K562 (cell line): Measurements from ENCODE around the gene DDC. TPM values are rescaled to one million over a fixed set of nuclear protein-coding genes. Genes with fewer than 3 reads are reported as not detected.
A peak's percentile ranks its signal among the peaks of the same experiment; 100 is the strongest.

Experiments
- ATAC-seq: fragments of 200-7000 bp; cut with Tn5 transposase; 3 replicates; pipeline ENCODE4 v1.9.1; 2020; ENCODE audit warnings: moderate library complexity
- BruUV-seq: library from RNA; stranded (reverse); fragments of 400-500 nt; replicated peaks from 2 replicates; lab custom pipeline; 2021; lab: Mats Ljungman, UMichigan
- CTCF ChIA-PET: fragments of 300-600 bp; formaldehyde crosslinking; extraction: SDS; loops from one replicate; lab custom pipeline; 2021; ENCODE audit warnings: low intra/inter-chr PET ratio; lab: Yijun Ruan, JAX
- POLR2A ChIA-PET: fragments of 300-600, 350-650 bp; sonication (Branson Sonifier 250); formaldehyde crosslinking; extraction: SDS; loops from one replicate; lab custom pipeline; 2021; ENCODE audit warnings: antibody characterized with exemption, inconsistent platforms; lab: Yijun Ruan, JAX
- DNase-seq, 4 experiments: peaks; one replicate each; pipeline versions ENCODE4 v3.0.0 to v3.0.0-alpha.2; 2011 to 2018; ENCODE audit warnings: low spot score in 3 of 4, mixed read lengths in 3 of 4; ENCODE audit errors: extremely low read depth in 1 of 4
- FAIRE-seq: peaks from 2 replicates; lab custom pipeline; 2011; peaks lifted over from hg19 to GRCh38; lab: Jason Lieb, UNC
- H2AFZ ChIP-seq: 2 replicates; pipeline ENCODE4 v1.6.0; 2011; ENCODE audit warnings: low read depth, low read length, control low read depth, inconsistent platforms
- H3K27ac ChIP-seq: fragments of 200-600 bp; 3 replicates; pipeline ENCODE4 v1.8.0; 2011; ENCODE audit warnings: low read depth, mild to moderate bottlenecking, control low read depth, inconsistent platforms, low read length, moderate library complexity, mixed read lengths; ENCODE audit errors: extremely low read depth
- H3K27me3 ChIP-seq, 2 experiments: fragments of 300-600 bp in 1 of 2; 2 replicates in 1 of 2; 3 replicates in 1 of 2; pipeline versions ENCODE4 v1.6.0 to v1.8.0; 2011; ENCODE audit warnings: inconsistent platforms in 2 of 2, low read length in 2 of 2, mild to moderate bottlenecking in 1 of 2, mixed read lengths in 1 of 2, moderate library complexity in 1 of 2; ENCODE audit not compliant: control insufficient read depth in 2 of 2, insufficient read depth in 2 of 2
- H3K36me3 ChIP-seq: fragments of 300-600 bp; 3 replicates; pipeline ENCODE4 v1.8.0; 2011; ENCODE audit warnings: mild to moderate bottlenecking, low read length, inconsistent platforms; ENCODE audit not compliant: control insufficient read depth, insufficient read depth
- H3K4me1 ChIP-seq, 2 experiments: fragments of 200-600 bp in 1 of 2; replicated peaks in 1 of 2; 2 replicates in 1 of 2; 3 replicates in 1 of 2; pipeline versions ENCODE4 v1.5.1 to v1.8.0; 2011; ENCODE audit warnings: inconsistent platforms in 2 of 2, low read length in 2 of 2, mild to moderate bottlenecking in 1 of 2, mixed read lengths in 1 of 2, moderate library complexity in 1 of 2; ENCODE audit not compliant: control insufficient read depth in 2 of 2, insufficient read depth in 2 of 2
- H3K4me2 ChIP-seq: 2 replicates; pipeline ENCODE4 v1.6.1; 2011; ENCODE audit warnings: low read length, control low read depth, inconsistent platforms, mixed read lengths; ENCODE audit not compliant: insufficient read depth
- H3K4me3 ChIP-seq: fragments of 200-600 bp; sonication (generic), shearing (Covaris generic); 2 replicates; pipeline ENCODE4 v1.5.1; 2016; ENCODE audit warnings: control low read depth, inconsistent platforms
- H3K79me2 ChIP-seq: fragments of 200-600 bp; 3 replicates; pipeline ENCODE4 v1.8.0; 2011; ENCODE audit warnings: low read length, inconsistent platforms; ENCODE audit not compliant: control insufficient read depth, insufficient read depth
- H3K9ac ChIP-seq, 2 experiments: 2 replicates each; pipeline versions ENCODE4 v1.6.0 to v1.6.1; 2011; ENCODE audit warnings: low read depth in 2 of 2, low read length in 2 of 2, control low read depth in 1 of 2, inconsistent platforms in 1 of 2, mild to moderate bottlenecking in 1 of 2, mixed read lengths in 1 of 2; ENCODE audit not compliant: insufficient read depth in 1 of 2
- H3K9me1 ChIP-seq: one replicate; pipeline ENCODE4 v1.6.0; 2011; ENCODE audit warnings: inconsistent platforms, mild to moderate bottlenecking, low read length, moderate library complexity; ENCODE audit not compliant: control insufficient read depth, insufficient read depth
- H3K9me3 ChIP-seq: replicated peaks from 2 replicates; pipeline ENCODE4 v1.5.1; 2011; ENCODE audit warnings: low read depth, low read length, inconsistent platforms; ENCODE audit not compliant: control insufficient read depth, insufficient read depth
- H4K20me1 ChIP-seq: replicated peaks from 2 replicates; pipeline ENCODE4 v1.6.1; 2011; ENCODE audit warnings: low read length, inconsistent platforms, mixed read lengths; ENCODE audit not compliant: control insufficient read depth, insufficient read depth
- REST ChIP-seq, 2 experiments: fragments of 450-650 bp; formaldehyde crosslinking in 1 of 2; IDR thresholded peaks; 2 replicates each; pipeline versions ENCODE4 v1.4.0 to v1.6.1; 2014 to 2020; ENCODE audit warnings: mild to moderate bottlenecking in 2 of 2, borderline replicate concordance in 1 of 2, low read depth in 1 of 2
- ZBTB2 ChIP-seq: fragments of 450-650 bp; IDR thresholded peaks from 2 replicates; pipeline ENCODE4 v1.6.1; 2016; ENCODE audit warnings: antibody characterized with exemption
- WGBS: fragments of 100-300 bp; shearing (Covaris generic); methylation state at CpG from one replicate; pipeline ENCODE4 v1.1.6; 2016; ENCODE audit warnings: low coverage, mixed read lengths; ENCODE audit not compliant: insufficient coverage; ENCODE audit errors: missing lambda C conversion rate; 5-methylcytosine and 5-hydroxymethylcytosine counted together
- in situ Hi-C: fragments of 300-500 bp; cut with MboI; formaldehyde crosslinking; loops from 4 replicates; pipeline ENCODE4 v1.15.0; 2018; ENCODE audit warnings: inconsistent platforms, mixed read lengths
- intact Hi-C: fragments of 100-400 bp; cut with micrococcal nuclease; formaldehyde crosslinking; loops from 2 replicates; pipeline ENCODE4 v1.14.2; 2022
- polyA plus RNA-seq, 8 experiments: library from polyadenylated mRNA; depleted of rRNA in 4 of 8; stranded (reverse) in 5 of 8; unstranded in 3 of 8; fragments of >200 nt; fragmentation: Nextera tagmentation in 2 of 8; fragmentation: Illumina TruSeq in 1 of 8; extraction: Ambion mirVana in 2 of 8; extraction: Trizol in 1 of 8; gene quantifications; 2 replicates each; pipeline versions ENCODE4 v1.2.1 to v1.2.3, GENCODE V29; 2011 to 2014; ENCODE audit warnings: inconsistent platforms in 1 of 8, missing spikeins in 1 of 8
- total RNA-seq, 7 experiments: library from RNA; depleted of rRNA in 6 of 7; stranded (reverse); fragments of >200 nt in 6 of 7; fragmentation: Illumina TruSeq in 2 of 7; extraction: Trizol in 2 of 7; gene quantifications; 2 replicates each; pipeline versions ENCODE4 v1.2.1 to v1.2.3, GENCODE V29; 2011 to 2021; ENCODE audit warnings: low replicate concordance in 1 of 7
- TF ChIP-seq, protein P1 (sequence below): fragments of 450-650 bp; IDR thresholded peaks from 2 replicates; pipeline ENCODE4 v1.6.1; 2018; ENCODE audit not compliant: partially characterized antibody

Gene DDC
- total and polyA plus RNA-seq, 9 of the 15 experiments (the other 6 are each of a cell fraction or from before 2014, with no cell fraction given): not detected

DNA sequence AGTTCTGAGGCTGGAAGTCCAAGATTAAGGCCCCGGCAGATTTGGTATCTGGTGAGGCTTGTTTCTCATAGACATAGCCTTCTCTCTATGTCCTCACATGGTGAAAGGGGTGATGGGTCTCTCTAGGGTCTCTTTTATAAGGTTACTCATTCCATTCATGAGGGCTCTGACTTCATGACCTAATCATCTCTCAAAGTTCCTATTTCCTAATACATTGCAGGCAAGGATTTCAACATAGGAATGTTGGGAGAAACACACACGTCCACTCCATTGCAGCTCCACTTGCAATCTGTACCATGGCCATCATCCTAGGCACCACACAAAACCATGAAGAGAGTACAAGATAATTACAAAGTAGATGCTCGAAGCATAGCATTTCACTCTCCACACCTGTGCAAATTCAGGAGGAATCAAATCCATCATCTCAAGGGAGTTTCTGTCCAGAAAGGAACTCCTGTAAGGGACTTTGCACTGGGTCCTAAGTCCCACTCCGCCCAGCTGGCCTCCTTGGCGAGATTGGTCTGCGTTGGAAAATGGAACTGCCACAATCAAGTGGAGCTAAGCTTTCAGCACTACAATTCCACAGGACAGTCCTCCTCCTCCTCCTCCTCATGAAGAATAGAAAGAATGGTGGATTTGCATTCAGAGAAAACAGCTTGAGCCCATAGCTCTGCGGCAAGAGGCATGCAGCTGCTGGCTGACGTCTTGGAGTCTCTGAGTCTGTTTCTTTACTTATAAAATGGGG, 8.8 kb downstream of the DDC start:
- no peak for ATAC-seq
- Histone ChIP-seq H3K36me3 (no peaks in the 10 kb centered on the region), H4K20me1 (peaks cover 16% of the 10 kb centered on the region), H3K4me1 (peaks cover 7 to 10% of the 10 kb centered on the region in 2 experiments; a peak in 4 of 5 replicates), H3K9ac (no peak overlapping the region), H3K79me2 (no peaks in the 10 kb centered on the region), H3K9me3 (no peaks in the 10 kb centered on the region), H3K27me3 (peaks cover 28 to 59% of the 10 kb centered on the region in 2 experiments), H2AFZ (no peak overlapping the region), H3K4me2 (no peak overlapping the region), H3K9me1 (no peaks in the 10 kb centered on the region), H3K27ac (no peak overlapping the region), H3K4me3 (no peak overlapping the region)
- DNase-seq: no peak
- intact Hi-C loops (no loop called here), in situ Hi-C loops (loop anchor here (5.0 kb wide), 1 partner anchor 89 kb away; no protein-coding TSS in a partner anchor)
- ChIA-PET CTCF (no interaction called here), POLR2A (interaction anchor here (0.5 to 1.5 kb wide), 6 partner anchors 9 to 602 kb away, joined by 3 read pairs; no protein-coding TSS in a partner anchor)
- BruUV-seq: no TSS peak
- no peak for FAIRE-seq
- TF ChIP-seq, protein P1, sequence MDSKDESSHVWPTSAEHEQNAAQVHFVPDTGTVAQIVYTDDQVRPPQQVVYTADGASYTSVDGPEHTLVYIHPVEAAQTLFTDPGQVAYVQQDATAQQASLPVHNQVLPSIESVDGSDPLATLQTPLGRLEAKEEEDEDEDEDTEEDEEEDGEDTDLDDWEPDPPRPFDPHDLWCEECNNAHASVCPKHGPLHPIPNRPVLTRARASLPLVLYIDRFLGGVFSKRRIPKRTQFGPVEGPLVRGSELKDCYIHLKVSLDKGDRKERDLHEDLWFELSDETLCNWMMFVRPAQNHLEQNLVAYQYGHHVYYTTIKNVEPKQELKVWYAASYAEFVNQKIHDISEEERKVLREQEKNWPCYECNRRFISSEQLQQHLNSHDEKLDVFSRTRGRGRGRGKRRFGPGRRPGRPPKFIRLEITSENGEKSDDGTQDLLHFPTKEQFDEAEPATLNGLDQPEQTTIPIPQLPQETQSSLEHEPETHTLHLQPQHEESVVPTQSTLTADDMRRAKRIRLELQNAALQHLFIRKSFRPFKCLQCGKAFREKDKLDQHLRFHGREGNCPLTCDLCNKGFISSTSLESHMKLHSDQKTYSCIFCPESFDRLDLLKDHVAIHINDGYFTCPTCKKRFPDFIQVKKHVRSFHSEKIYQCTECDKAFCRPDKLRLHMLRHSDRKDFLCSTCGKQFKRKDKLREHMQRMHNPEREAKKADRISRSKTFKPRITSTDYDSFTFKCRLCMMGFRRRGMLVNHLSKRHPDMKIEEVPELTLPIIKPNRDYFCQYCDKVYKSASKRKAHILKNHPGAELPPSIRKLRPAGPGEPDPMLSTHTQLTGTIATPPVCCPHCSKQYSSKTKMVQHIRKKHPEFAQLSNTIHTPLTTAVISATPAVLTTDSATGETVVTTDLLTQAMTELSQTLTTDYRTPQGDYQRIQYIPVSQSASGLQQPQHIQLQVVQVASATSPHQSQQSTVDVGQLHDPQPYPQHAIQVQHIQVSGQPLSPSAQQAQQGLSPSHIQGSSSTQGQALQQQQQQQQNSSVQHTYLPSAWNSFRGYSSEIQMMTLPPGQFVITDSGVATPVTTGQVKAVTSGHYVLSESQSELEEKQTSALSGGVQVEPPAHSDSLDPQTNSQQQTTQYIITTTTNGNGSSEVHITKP: no peak
- peak; percentile 52 for TF ChIP-seq REST (IDR thresholded peaks at IDR 0.05; ENCODE audit: borderline replicate concordance)
- no peak for TF ChIP-seq REST (CRISPR knock-in tag; IDR thresholded peaks at IDR 0.05; ENCODE audit: low read depth)
- no peak for TF ChIP-seq ZBTB2
- WGBS: 5% methylated on average over 8 of the region's 8 CpGs
